ENCODE data around the gene MPEG1. TPM values are rescaled to one million over a fixed set of nuclear protein-coding genes. Genes with fewer than 3 reads are reported as not detected.
A peak's percentile ranks its signal among the peaks of the same experiment; 100 is the strongest.

MPEG1 gene
- polyA plus RNA-seq, 6 donors from 2014 or later: 40.6 to 96.5 (median 79.1) TPM

GRCh38 chr11:59214141-59214893 lies 1.6 kb upstream of the MPEG1 start:
- Mint-ChIP-seq H3K9me3 (peaks cover 0 to 4% (median 1%) of the 10 kb centered on the region in 7 donors), H3K4me1 (peaks cover 64 to 94% (median 76%) of the 10 kb centered on the region in 3 donors), H3K27ac (peak overlapping the region in 5 of 6 donors; percentile 24 to 96 (median 87)), H3K36me3 (peaks cover 14 to 21% of the 10 kb centered on the region in 2 donors), H3K4me3 (peak overlapping the region in 3 of 8 donors; percentile 49 to 78 (median 50)), H3K27me3 (no peaks in the 10 kb centered on the region)
- ATAC-seq (ENCODE audit: low read depth in 2 of 2): no peak
- no peak for DNase-seq

- Mint-ChIP-seq H3K9me3 (peaks cover 0 to 4% (median 0%) of the 10 kb centered on the region in 7 donors), H3K4me3 (peak overlapping the region; percentile 88 to 99 (median 97)), H3K27me3 (no peaks in the 10 kb centered on the region), H3K27ac (peak overlapping the region; percentile 93 to 98 (median 97)), H3K4me1 (peaks cover 63 to 93% (median 82%) of the 10 kb centered on the region in 3 donors), H3K36me3 (peaks cover 20 to 23% of the 10 kb centered on the region in 2 donors)
- ATAC-seq (ENCODE audit: low read depth in 2 of 2) (no peak), DNase-seq (no peak)
Observed at GRCh38 chr11:59212222-59212621, 505 bp downstream of the MPEG1 start.

- no peak for DNase-seq
- Mint-ChIP-seq H3K36me3 (peaks cover 20 to 32% of the 10 kb centered on the region in 2 donors), H3K4me1 (peaks cover 65 to 96% (median 85%) of the 10 kb centered on the region in 3 donors), H3K9me3 (peaks cover 0 to 4% (median 0%) of the 10 kb centered on the region in 7 donors), H3K27me3 (no peaks in the 10 kb centered on the region), H3K4me3 (peak overlapping the region; percentile 88 to 99 (median 97)), H3K27ac (peak overlapping the region; percentile 95 to 98 (median 96))
- no peak for ATAC-seq (ENCODE audit: low read depth in 2 of 2)
Observed at GRCh38 chr11:59208956-59209355, 3.8 kb downstream of the MPEG1 start.

- peak; percentile 77 for DNase-seq
- Mint-ChIP-seq H3K4me1 (peaks cover 65 to 87% (median 80%) of the 10 kb centered on the region in 3 donors), H3K36me3 (peaks cover 20 to 32% of the 10 kb centered on the region in 2 donors), H3K27ac (peak overlapping the region; percentile 95 to 98 (median 96)), H3K27me3 (no peaks in the 10 kb centered on the region), H3K4me3 (peak overlapping the region; percentile 88 to 99 (median 97)), H3K9me3 (peaks cover 0 to 4% (median 0%) of the 10 kb centered on the region in 7 donors)
- ATAC-seq (ENCODE audit: low read depth in 2 of 2): peak; percentile 72 to 79
Observed at GRCh38 chr11:59207988-59208451, 4.7 kb downstream of the MPEG1 start.

GRCh38 chr11:59206635-59207034 lies 6.1 kb downstream of the MPEG1 start:
- ATAC-seq (ENCODE audit: low read depth in 2 of 2) (no peak), DNase-seq (no peak)
- peak overlapping the region; percentile 88 to 99 (median 97) for H3K4me3 Mint-ChIP-seq
- peaks cover 62 to 84% (median 79%) of the 10 kb centered on the region in 3 donors for H3K4me1 Mint-ChIP-seq
- peak overlapping the region; percentile 58 to 98 (median 96) for H3K27ac Mint-ChIP-seq
- H3K9me3 Mint-ChIP-seq: peaks cover 0 to 2% (median 0%) of the 10 kb centered on the region in 7 donors
- H3K36me3 Mint-ChIP-seq: peaks cover 26 to 39% of the 10 kb centered on the region in 2 donors
- no peaks in the 10 kb centered on the region for H3K27me3 Mint-ChIP-seq

GRCh38 chr11:59205648-59206047 lies 7.1 kb downstream of the MPEG1 start:
- H3K36me3 Mint-ChIP-seq: peaks cover 30 to 43% of the 10 kb centered on the region in 2 donors
- H3K27ac Mint-ChIP-seq: peak overlapping the region; percentile 10 to 96 (median 76)
- no peak for ATAC-seq (ENCODE audit: low read depth in 2 of 2)
- peaks cover 63 to 84% (median 81%) of the 10 kb centered on the region in 3 donors for H3K4me1 Mint-ChIP-seq
- no peak for DNase-seq
- no peaks in the 10 kb centered on the region for H3K9me3 Mint-ChIP-seq
- peak overlapping the region in 7 of 8 donors; percentile 11 to 84 (median 37) for H3K4me3 Mint-ChIP-seq
- no peaks in the 10 kb centered on the region for H3K27me3 Mint-ChIP-seq

- Mint-ChIP-seq H3K4me3 (peak overlapping the region in 3 of 8 donors; percentile 35 to 84 (median 51)), H3K27me3 (no peaks in the 10 kb centered on the region), H3K4me1 (peaks cover 63 to 85% (median 81%) of the 10 kb centered on the region in 3 donors), H3K27ac (peak overlapping the region; percentile 86 to 98 (median 92)), H3K36me3 (peaks cover 31 to 39% of the 10 kb centered on the region in 2 donors), H3K9me3 (peaks cover 0 to 2% (median 0%) of the 10 kb centered on the region in 7 donors)
- DNase-seq: no peak
- ATAC-seq (ENCODE audit: low read depth in 2 of 2): no peak
Observed at GRCh38 chr11:59204746-59205145, 8.0 kb downstream of the MPEG1 start.

- no peaks in the 10 kb centered on the region for H3K27me3 Mint-ChIP-seq
- DNase-seq (no peak), ATAC-seq (ENCODE audit: low read depth in 2 of 2) (no peak)
- H3K4me3 Mint-ChIP-seq: peak overlapping the region in 2 of 8 donors; percentile 22 to 34
- peaks cover 61 to 86% (median 77%) of the 10 kb centered on the region in 3 donors for H3K4me1 Mint-ChIP-seq
- H3K27ac Mint-ChIP-seq: peak overlapping the region in 3 of 6 donors; percentile 12 to 95 (median 83)
- peaks cover 49 to 55% of the 10 kb centered on the region in 2 donors for H3K36me3 Mint-ChIP-seq
- peaks cover 0 to 2% (median 0%) of the 10 kb centered on the region in 7 donors for H3K9me3 Mint-ChIP-seq
Observed at GRCh38 chr11:59201353-59201752, 11.4 kb downstream of the MPEG1 start.

GRCh38 chr11:59200423-59200746 lies 12.3 kb downstream of the MPEG1 start:
- ATAC-seq (ENCODE audit: low read depth in 2 of 2): peak; percentile 60 to 62
- Mint-ChIP-seq H3K4me1 (peaks cover 62 to 87% (median 77%) of the 10 kb centered on the region in 3 donors), H3K27me3 (no peaks in the 10 kb centered on the region), H3K36me3 (peaks cover 56 to 57% of the 10 kb centered on the region in 2 donors), H3K4me3 (peak overlapping the region in 7 of 8 donors; percentile 4 to 79 (median 56)), H3K9me3 (peaks cover 0 to 2% (median 0%) of the 10 kb centered on the region in 7 donors), H3K27ac (peak overlapping the region; percentile 72 to 95 (median 88))
- DNase-seq: no peak

- Mint-ChIP-seq H3K4me3 (peak overlapping the region in 7 of 8 donors; percentile 4 to 79 (median 56)), H3K27me3 (no peaks in the 10 kb centered on the region), H3K36me3 (peaks cover 62 to 63% of the 10 kb centered on the region in 2 donors), H3K9me3 (peaks cover 0 to 2% (median 0%) of the 10 kb centered on the region in 7 donors), H3K27ac (peak overlapping the region; percentile 72 to 95 (median 88)), H3K4me1 (peaks cover 65 to 87% (median 78%) of the 10 kb centered on the region in 3 donors)
- DNase-seq: peak; percentile 66
- ATAC-seq (ENCODE audit: low read depth in 2 of 2): peak; percentile 76 to 77
Observed at GRCh38 chr11:59199546-59200422, 12.9 kb downstream of the MPEG1 start.

- no peak for DNase-seq
- Mint-ChIP-seq H3K4me3 (peak overlapping the region in 1 of 8 donors; percentile 55), H3K36me3 (peaks cover 72 to 73% of the 10 kb centered on the region in 2 donors), H3K27me3 (no peaks in the 10 kb centered on the region), H3K27ac (peak overlapping the region; percentile 30 to 84 (median 72)), H3K4me1 (peaks cover 63 to 84% (median 74%) of the 10 kb centered on the region in 3 donors), H3K9me3 (peaks cover 0 to 2% (median 0%) of the 10 kb centered on the region in 7 donors)
- no peak for ATAC-seq (ENCODE audit: low read depth in 2 of 2)
Observed at GRCh38 chr11:59198726-59199125, 14.0 kb downstream of the MPEG1 start.

GRCh38 chr11:59197991-59198390 lies 14.7 kb downstream of the MPEG1 start:
- Mint-ChIP-seq H3K9me3 (peaks cover 0 to 2% (median 0%) of the 10 kb centered on the region in 7 donors), H3K4me3 (peak overlapping the region in 3 of 8 donors; percentile 55 to 59 (median 57)), H3K4me1 (peaks cover 61 to 84% (median 74%) of the 10 kb centered on the region in 3 donors), H3K27me3 (no peaks in the 10 kb centered on the region), H3K27ac (peak overlapping the region in 4 of 6 donors; percentile 73 to 84 (median 80)), H3K36me3 (peaks cover 72 to 80% of the 10 kb centered on the region in 2 donors)
- no peak for ATAC-seq (ENCODE audit: low read depth in 2 of 2)
- DNase-seq: no peak
